GM12878 (cell line): ENCODE results near the gene PATJ. TPM values are rescaled to one million over a fixed set of nuclear protein-coding genes. Genes with fewer than 3 reads are reported as not detected.

Experiments
- ATAC-seq: fragments of 200-7000 bp; cut with Tn5 transposase; 3 replicates; pipeline ENCODE4 v1.9.1; 2020; ENCODE audit warnings: mild to moderate bottlenecking, moderate library complexity
- BruUV-seq: library from RNA; stranded (reverse); fragments of 400-500 nt; replicated peaks from 2 replicates; lab custom pipeline; 2021; lab: Mats Ljungman, UMichigan
- CTCF ChIA-PET: fragments of 300-600 bp; sonication (Branson Sonifier 250); formaldehyde crosslinking; extraction: SDS; loops from one replicate; lab custom pipeline; 2021; ENCODE audit warnings: inconsistent platforms; lab: Yijun Ruan, JAX
- POLR2A ChIA-PET: fragments of 350-600 bp; formaldehyde crosslinking; extraction: SDS; loops from one replicate; lab custom pipeline; 2021; ENCODE audit warnings: inconsistent platforms; lab: Charles Lee
- RAD21 ChIA-PET: fragments of 300-600 bp; sonication (Branson Sonifier 250); formaldehyde crosslinking; loops from one replicate; lab custom pipeline; 2023; ENCODE audit warnings: antibody characterized with exemption; ENCODE audit not compliant: unreplicated experiment; lab: Charles Lee
- SMC1A ChIA-PET: fragments of 300-600 bp; sonication (Branson Sonifier 250); formaldehyde crosslinking; loops from one replicate; lab custom pipeline; 2023; ENCODE audit not compliant: unreplicated experiment, uncharacterized antibody; lab: Charles Lee
- DNase-seq: peaks from one replicate; pipeline ENCODE4 v3.0.0-alpha.2; 2011; ENCODE audit warnings: low read depth, low spot score
- FAIRE-seq: peaks from 3 replicates; lab custom pipeline; 2011; peaks lifted over from hg19 to GRCh38; lab: Jason Lieb, UNC
- H2AFZ ChIP-seq: 2 replicates; pipeline ENCODE4 v1.6.0; 2011; ENCODE audit warnings: low read depth, low read length, control low read depth; ENCODE audit not compliant: control insufficient read depth
- H3K27ac ChIP-seq: 2 replicates; pipeline ENCODE4 v1.5.1; 2011; ENCODE audit warnings: control low read depth; ENCODE audit not compliant: control insufficient read depth, insufficient read depth
- H3K27me3 ChIP-seq, 2 experiments: replicated peaks in 1 of 2; 2 replicates each; pipeline versions ENCODE4 v1.6.0 to v1.6.1; 2011; ENCODE audit warnings: low read length in 1 of 2; ENCODE audit not compliant: control insufficient read depth in 2 of 2, insufficient read depth in 2 of 2
- H3K36me3 ChIP-seq, 2 experiments: 2 replicates each; pipeline ENCODE4 v1.5.1; 2011; ENCODE audit warnings: low read length in 1 of 2; ENCODE audit not compliant: control insufficient read depth in 2 of 2, insufficient read depth in 2 of 2
- H3K4me1 ChIP-seq: 2 replicates; pipeline ENCODE4 v1.6.1; 2011; ENCODE audit warnings: mild to moderate bottlenecking, low read length, moderate library complexity, mixed read lengths; ENCODE audit not compliant: control insufficient read depth, insufficient read depth
- H3K4me2 ChIP-seq: 2 replicates; pipeline ENCODE4 v1.6.0; 2011; ENCODE audit warnings: control low read depth; ENCODE audit not compliant: control insufficient read depth, insufficient read depth
- H3K4me3 ChIP-seq: fragments of 200-600 bp; sonication (generic); 2 replicates; pipeline ENCODE4 v1.5.1; 2016
- H3K79me2 ChIP-seq: 2 replicates; pipeline ENCODE4 v1.6.0; 2011; ENCODE audit warnings: low read length; ENCODE audit not compliant: control insufficient read depth, insufficient read depth
- H3K9ac ChIP-seq: 2 replicates; pipeline ENCODE4 v1.8.0; 2011; ENCODE audit warnings: low read length, control low read depth, mixed read lengths; ENCODE audit not compliant: control insufficient read depth, insufficient read depth
- H3K9me3 ChIP-seq: replicated peaks from 3 replicates; pipeline ENCODE4 v1.5.1; 2011; ENCODE audit warnings: mild to moderate bottlenecking, low read length; ENCODE audit not compliant: control insufficient read depth, insufficient read depth
- H4K20me1 ChIP-seq: 2 replicates; pipeline ENCODE4 v1.6.0; 2011; ENCODE audit not compliant: control insufficient read depth, insufficient read depth
- BHLHE40 ChIP-seq, 2 experiments: fragments of 450-650 bp in 1 of 2; IDR thresholded peaks; 2 replicates each; pipeline ENCODE4 v1.6.1; 2011 to 2017; ENCODE audit warnings: low read depth in 2 of 2, borderline replicate concordance in 1 of 2, improper control_type of control experiment in 1 of 2, low read length in 1 of 2, mild to moderate bottlenecking in 1 of 2
- CBFB ChIP-seq: IDR thresholded peaks from 2 replicates; pipeline ENCODE4 v1.6.1; 2016; ENCODE audit warnings: antibody characterized with exemption, low read depth
- EGR1 ChIP-seq, 2 experiments: IDR thresholded peaks; 1 replicate in 1 of 2; 2 replicates in 1 of 2; pipeline ENCODE4 v1.6.1; 2011 to 2012; ENCODE audit warnings: low read depth in 2 of 2, low read length in 2 of 2, borderline replicate concordance in 1 of 2, mild to moderate bottlenecking in 1 of 2, moderate library complexity in 1 of 2
- EP300 ChIP-seq, 2 experiments: fragments of 150-350 bp in 1 of 2; IDR thresholded peaks; 2 replicates each; pipeline ENCODE4 v1.6.1; 2011 to 2012; ENCODE audit warnings: low read depth in 2 of 2, low read length in 2 of 2, borderline replicate concordance in 1 of 2, improper control_type of control experiment in 1 of 2, inconsistent platforms in 1 of 2; ENCODE audit not compliant: control insufficient read depth in 1 of 2
- EZH2 ChIP-seq: IDR thresholded peaks from 2 replicates; pipeline ENCODE4 v1.6.1; 2012; ENCODE audit warnings: low read depth, mild to moderate bottlenecking, control low read depth, inconsistent platforms, low read length, borderline replicate concordance; ENCODE audit not compliant: control insufficient read depth
- FOXK2 ChIP-seq: fragments of 450-650 bp; IDR thresholded peaks from 2 replicates; pipeline ENCODE4 v1.6.1; 2017; ENCODE audit warnings: mild to moderate bottlenecking, moderate library complexity
- KAT2A ChIP-seq: conservative IDR thresholded peaks from 2 replicates; pipeline ENCODE4 v1.6.1; 2011; ENCODE audit warnings: low read depth, low read length; ENCODE audit not compliant: control insufficient read depth
- MTA3 ChIP-seq: IDR thresholded peaks from 2 replicates; pipeline ENCODE4 v1.6.1; 2012; ENCODE audit warnings: low read length, inconsistent platforms, borderline replicate concordance
- NFXL1 ChIP-seq: fragments of 450-650 bp; IDR thresholded peaks from 2 replicates; pipeline ENCODE4 v1.6.1; 2017; ENCODE audit warnings: antibody characterized with exemption, mild to moderate bottlenecking, borderline replicate concordance
- PAX8 ChIP-seq: fragments of 450-650 bp; IDR thresholded peaks from 2 replicates; pipeline ENCODE4 v1.6.1; 2017; ENCODE audit warnings: mild to moderate bottlenecking, moderate library complexity
- RUNX3 ChIP-seq: IDR thresholded peaks from 2 replicates; pipeline ENCODE4 v1.6.1; 2012; ENCODE audit warnings: low read length, inconsistent platforms
- YBX1 ChIP-seq: fragments of 450-650 bp; IDR thresholded peaks from 2 replicates; pipeline ENCODE4 v1.6.1; 2016; ENCODE audit warnings: antibody characterized with exemption
- ZNF24 ChIP-seq: fragments of 450-650 bp; IDR thresholded peaks from 2 replicates; pipeline ENCODE4 v1.6.1; 2017; ENCODE audit warnings: antibody characterized with exemption, mild to moderate bottlenecking
- ZNF274 ChIP-seq: IDR thresholded peaks from one replicate; pipeline ENCODE4 v1.8.0; 2011; ENCODE audit not compliant: insufficient read length, insufficient read depth
- ZSCAN29 ChIP-seq: fragments of 450-650 bp; IDR thresholded peaks from 2 replicates; pipeline ENCODE4 v1.6.1; 2017; ENCODE audit warnings: mild to moderate bottlenecking, moderate library complexity
- WGBS: methylation state at CpG from one replicate; pipeline ENCODE4 v1.1.6; 2016; ENCODE audit warnings: low lambda C conversion rate; ENCODE audit not compliant: insufficient replicate concordance, insufficient coverage; ENCODE audit errors: missing lambda C conversion rate; 5-methylcytosine and 5-hydroxymethylcytosine counted together
- in situ Hi-C: fragments of 300-500 bp; cut with MboI; formaldehyde crosslinking; loops from 9 replicates; pipeline ENCODE4 v1.14.3; 2018; ENCODE audit warnings: mixed read lengths
- intact Hi-C: fragments of 100-400 bp; cut with micrococcal nuclease; formaldehyde crosslinking; loops from one replicate; pipeline ENCODE4 v1.14.2; 2022; ENCODE audit not compliant: unreplicated experiment
- polyA plus RNA-seq, 11 experiments: library from polyadenylated mRNA; depleted of rRNA in 4 of 11; unstranded in 6 of 11; stranded (reverse) in 5 of 11; fragments of >200 nt; fragmentation: Nextera tagmentation in 4 of 11; fragmentation: Illumina TruSeq in 1 of 11; extraction: Ambion mirVana in 4 of 11; extraction: Trizol in 1 of 11; gene quantifications; 1 replicate in 1 of 11; 2 replicates in 10 of 11; pipeline versions ENCODE4 v1.2.1 to v1.2.3, GENCODE V29; 2011 to 2016; ENCODE audit warnings: inconsistent platforms in 2 of 11, missing spikeins in 2 of 11, low read depth in 1 of 11
- total RNA-seq, 4 experiments: library from RNA; depleted of rRNA in 3 of 4; stranded (reverse); fragments of >200 nt in 3 of 4; fragmentation: Illumina TruSeq in 1 of 4; extraction: Trizol in 1 of 4; gene quantifications; 2 replicates each; pipeline versions ENCODE4 v1.2.1 to v1.2.3, GENCODE V29; 2013 to 2021
- TF ChIP-seq, protein P1 (sequence below): fragments of 450-650 bp; conservative IDR thresholded peaks from 2 replicates; pipeline ENCODE4 v1.6.1; 2017; ENCODE audit warnings: mild to moderate bottlenecking, moderate library complexity
- TF ChIP-seq, protein P2 (sequence below): fragments of 150-350 bp; IDR thresholded peaks from 2 replicates; pipeline ENCODE4 v1.6.1; 2016; ENCODE audit warnings: low read depth, low read length
- TF ChIP-seq, protein P3 (sequence below): fragments of 450-650 bp; IDR thresholded peaks from 2 replicates; pipeline ENCODE4 v1.6.1; 2017; ENCODE audit warnings: antibody characterized with exemption, mild to moderate bottlenecking, moderate library complexity

PATJ gene
- total and polyA plus RNA-seq, 10 of the 15 experiments (the other 5 are each of a cell fraction or from before 2014, with no cell fraction given): 2.8 to 13.9 (median 6.9) TPM

DNA sequence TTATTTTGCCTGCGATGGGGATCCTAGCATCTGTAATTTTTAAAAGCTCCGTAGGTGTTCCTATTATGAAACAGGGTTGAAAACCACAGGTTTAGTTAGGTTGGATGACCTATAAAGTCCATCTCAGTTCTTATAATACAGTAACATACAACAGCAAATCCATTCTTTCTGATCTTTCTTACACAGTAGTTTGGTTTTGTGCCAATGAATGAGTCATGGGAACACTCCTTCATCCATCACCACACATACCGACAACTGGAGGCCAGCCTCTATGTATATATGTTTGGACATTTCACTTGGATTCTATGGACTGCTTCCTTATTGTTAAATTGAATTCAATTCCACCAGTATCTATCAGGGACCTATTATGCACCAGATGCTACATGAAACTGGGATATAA, 334.0 kb downstream of the PATJ start:
- no peak overlapping the region for H3K9ac ChIP-seq
- FAIRE-seq (no peak), ATAC-seq (no peak), DNase-seq (no peak)
- no peaks in the 10 kb centered on the region for H3K27me3 ChIP-seq
- SMC1A ChIA-PET: interaction anchor here (1.8 kb wide), 1 partner anchor 39 kb away, joined by 3 read pairs; no protein-coding TSS in a partner anchor
- no peak overlapping the region for H3K27ac ChIP-seq
- no peak overlapping the region for H3K4me3 ChIP-seq
- H3K4me1 ChIP-seq: no peaks in the 10 kb centered on the region
- POLR2A ChIA-PET: no interaction called here
- no TSS peak for BruUV-seq
- WGBS: 92% methylated on average over 3 of the region's 3 CpGs
- no peaks in the 10 kb centered on the region for H4K20me1 ChIP-seq
- no peak overlapping the region for H2AFZ ChIP-seq
- CTCF ChIA-PET: no interaction called here
- H3K36me3 ChIP-seq: no peaks in the 10 kb centered on the region
- RAD21 ChIA-PET: no interaction called here
- H3K79me2 ChIP-seq: no peaks in the 10 kb centered on the region
- intact Hi-C loops: loop anchor here (10.0 kb wide), 1 partner anchor 221 kb away; no protein-coding TSS in a partner anchor
- no peak overlapping the region for H3K4me2 ChIP-seq
- in situ Hi-C loops: no loop called here
- no peak for TF ChIP-seq NFXL1
- no peak for TF ChIP-seq MTA3
- TF ChIP-seq PAX8: no peak
- TF ChIP-seq, protein P1, sequence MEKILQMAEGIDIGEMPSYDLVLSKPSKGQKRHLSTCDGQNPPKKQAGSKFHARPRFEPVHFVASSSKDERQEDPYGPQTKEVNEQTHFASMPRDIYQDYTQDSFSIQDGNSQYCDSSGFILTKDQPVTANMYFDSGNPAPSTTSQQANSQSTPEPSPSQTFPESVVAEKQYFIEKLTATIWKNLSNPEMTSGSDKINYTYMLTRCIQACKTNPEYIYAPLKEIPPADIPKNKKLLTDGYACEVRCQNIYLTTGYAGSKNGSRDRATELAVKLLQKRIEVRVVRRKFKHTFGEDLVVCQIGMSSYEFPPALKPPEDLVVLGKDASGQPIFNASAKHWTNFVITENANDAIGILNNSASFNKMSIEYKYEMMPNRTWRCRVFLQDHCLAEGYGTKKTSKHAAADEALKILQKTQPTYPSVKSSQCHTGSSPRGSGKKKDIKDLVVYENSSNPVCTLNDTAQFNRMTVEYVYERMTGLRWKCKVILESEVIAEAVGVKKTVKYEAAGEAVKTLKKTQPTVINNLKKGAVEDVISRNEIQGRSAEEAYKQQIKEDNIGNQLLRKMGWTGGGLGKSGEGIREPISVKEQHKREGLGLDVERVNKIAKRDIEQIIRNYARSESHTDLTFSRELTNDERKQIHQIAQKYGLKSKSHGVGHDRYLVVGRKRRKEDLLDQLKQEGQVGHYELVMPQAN: no peak
- TF ChIP-seq BHLHE40 (IDR thresholded peaks at IDR 0.05; ENCODE audit: borderline replicate concordance in 1 of 2, low read depth in 2 of 2, low read length in 1 of 2): no peak
- TF ChIP-seq, protein P2, sequence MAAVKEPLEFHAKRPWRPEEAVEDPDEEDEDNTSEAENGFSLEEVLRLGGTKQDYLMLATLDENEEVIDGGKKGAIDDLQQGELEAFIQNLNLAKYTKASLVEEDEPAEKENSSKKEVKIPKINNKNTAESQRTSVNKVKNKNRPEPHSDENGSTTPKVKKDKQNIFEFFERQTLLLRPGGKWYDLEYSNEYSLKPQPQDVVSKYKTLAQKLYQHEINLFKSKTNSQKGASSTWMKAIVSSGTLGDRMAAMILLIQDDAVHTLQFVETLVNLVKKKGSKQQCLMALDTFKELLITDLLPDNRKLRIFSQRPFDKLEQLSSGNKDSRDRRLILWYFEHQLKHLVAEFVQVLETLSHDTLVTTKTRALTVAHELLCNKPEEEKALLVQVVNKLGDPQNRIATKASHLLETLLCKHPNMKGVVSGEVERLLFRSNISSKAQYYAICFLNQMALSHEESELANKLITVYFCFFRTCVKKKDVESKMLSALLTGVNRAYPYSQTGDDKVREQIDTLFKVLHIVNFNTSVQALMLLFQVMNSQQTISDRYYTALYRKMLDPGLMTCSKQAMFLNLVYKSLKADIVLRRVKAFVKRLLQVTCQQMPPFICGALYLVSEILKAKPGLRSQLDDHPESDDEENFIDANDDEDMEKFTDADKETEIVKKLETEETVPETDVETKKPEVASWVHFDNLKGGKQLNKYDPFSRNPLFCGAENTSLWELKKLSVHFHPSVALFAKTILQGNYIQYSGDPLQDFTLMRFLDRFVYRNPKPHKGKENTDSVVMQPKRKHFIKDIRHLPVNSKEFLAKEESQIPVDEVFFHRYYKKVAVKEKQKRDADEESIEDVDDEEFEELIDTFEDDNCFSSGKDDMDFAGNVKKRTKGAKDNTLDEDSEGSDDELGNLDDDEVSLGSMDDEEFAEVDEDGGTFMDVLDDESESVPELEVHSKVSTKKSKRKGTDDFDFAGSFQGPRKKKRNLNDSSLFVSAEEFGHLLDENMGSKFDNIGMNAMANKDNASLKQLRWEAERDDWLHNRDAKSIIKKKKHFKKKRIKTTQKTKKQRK: no peak
- TF ChIP-seq, protein P3, sequence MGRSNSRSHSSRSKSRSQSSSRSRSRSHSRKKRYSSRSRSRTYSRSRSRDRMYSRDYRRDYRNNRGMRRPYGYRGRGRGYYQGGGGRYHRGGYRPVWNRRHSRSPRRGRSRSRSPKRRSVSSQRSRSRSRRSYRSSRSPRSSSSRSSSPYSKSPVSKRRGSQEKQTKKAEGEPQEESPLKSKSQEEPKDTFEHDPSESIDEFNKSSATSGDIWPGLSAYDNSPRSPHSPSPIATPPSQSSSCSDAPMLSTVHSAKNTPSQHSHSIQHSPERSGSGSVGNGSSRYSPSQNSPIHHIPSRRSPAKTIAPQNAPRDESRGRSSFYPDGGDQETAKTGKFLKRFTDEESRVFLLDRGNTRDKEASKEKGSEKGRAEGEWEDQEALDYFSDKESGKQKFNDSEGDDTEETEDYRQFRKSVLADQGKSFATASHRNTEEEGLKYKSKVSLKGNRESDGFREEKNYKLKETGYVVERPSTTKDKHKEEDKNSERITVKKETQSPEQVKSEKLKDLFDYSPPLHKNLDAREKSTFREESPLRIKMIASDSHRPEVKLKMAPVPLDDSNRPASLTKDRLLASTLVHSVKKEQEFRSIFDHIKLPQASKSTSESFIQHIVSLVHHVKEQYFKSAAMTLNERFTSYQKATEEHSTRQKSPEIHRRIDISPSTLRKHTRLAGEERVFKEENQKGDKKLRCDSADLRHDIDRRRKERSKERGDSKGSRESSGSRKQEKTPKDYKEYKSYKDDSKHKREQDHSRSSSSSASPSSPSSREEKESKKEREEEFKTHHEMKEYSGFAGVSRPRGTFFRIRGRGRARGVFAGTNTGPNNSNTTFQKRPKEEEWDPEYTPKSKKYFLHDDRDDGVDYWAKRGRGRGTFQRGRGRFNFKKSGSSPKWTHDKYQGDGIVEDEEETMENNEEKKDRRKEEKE: no peak
- no peak for TF ChIP-seq RUNX3
- no peak for TF ChIP-seq EZH2
- TF ChIP-seq KAT2A: no peak
- TF ChIP-seq FOXK2: no peak
- TF ChIP-seq EP300 (IDR thresholded peaks at IDR 0.05; ENCODE audit: borderline replicate concordance in 1 of 2, control insufficient read depth in 1 of 2, low read depth in 2 of 2, low read length in 2 of 2): no peak
- TF ChIP-seq YBX1: no peak
- no peak for TF ChIP-seq CBFB
- TF ChIP-seq ZSCAN29: no peak
- no peak for TF ChIP-seq ZNF24
- TF ChIP-seq ZNF274: no peak
- TF ChIP-seq EGR1 (IDR thresholded peaks at IDR 0.05; ENCODE audit: borderline replicate concordance in 1 of 2, low read depth in 2 of 2, low read length in 2 of 2): no peak
- H3K9me3 ChIP-seq: no peaks in the 10 kb centered on the region
